Keratinocyte (primary cell): Measurements from ENCODE around the gene ATCAY. TPM values are rescaled to one million over a fixed set of nuclear protein-coding genes. Genes with fewer than 3 reads are reported as not detected.
A peak's percentile ranks its signal among the peaks of the same experiment; 100 is the strongest.

Experiments
- DNase-seq: peaks from one replicate; pipeline ENCODE4 v3.0.0-alpha.2; 2011; ENCODE audit warnings: low read depth, missing footprints, low spot score
- FAIRE-seq: peaks from 2 replicates; lab custom pipeline; 2011; peaks lifted over from hg19 to GRCh38; lab: Jason Lieb, UNC
- H2AFZ ChIP-seq: 2 replicates; pipeline ENCODE4 v1.6.0; 2012; ENCODE audit warnings: low read length, control low read depth, inconsistent platforms; ENCODE audit not compliant: control insufficient read depth
- H3K27ac ChIP-seq: 2 replicates; pipeline ENCODE4 v1.5.1; 2011; ENCODE audit warnings: low read length; ENCODE audit not compliant: control insufficient read depth, insufficient read depth
- H3K27me3 ChIP-seq: 3 replicates; pipeline ENCODE4 v1.6.0; 2011; ENCODE audit warnings: low read length; ENCODE audit not compliant: control insufficient read depth, insufficient read depth; ENCODE audit errors: extremely low read depth
- H3K36me3 ChIP-seq, 2 experiments: 2 replicates in 1 of 2; 3 replicates in 1 of 2; pipeline ENCODE4 v1.5.1; 2011; ENCODE audit warnings: low read length in 2 of 2, mild to moderate bottlenecking in 1 of 2; ENCODE audit not compliant: control insufficient read depth in 2 of 2, insufficient read depth in 2 of 2; ENCODE audit errors: extremely low read depth in 1 of 2
- H3K4me1 ChIP-seq: 3 replicates; pipeline ENCODE4 v1.5.1; 2011; ENCODE audit warnings: low read length; ENCODE audit not compliant: control insufficient read depth, insufficient read depth; ENCODE audit errors: extremely low read depth
- H3K4me2 ChIP-seq: 3 replicates; pipeline ENCODE4 v1.6.0; 2011; ENCODE audit warnings: low read depth, low read length; ENCODE audit not compliant: control insufficient read depth, insufficient read depth; ENCODE audit errors: extremely low read depth
- H3K4me3 ChIP-seq, 3 experiments: fragments of 200-600 bp in 1 of 3; sonication (generic) in 1 of 3; 2 replicates in 2 of 3; 3 replicates in 1 of 3; pipeline ENCODE4 v1.5.1; 2011 to 2016; ENCODE audit warnings: low read length in 3 of 3, mild to moderate bottlenecking in 3 of 3, control low read depth in 2 of 3, inconsistent platforms in 1 of 3, low read depth in 1 of 3, mixed read lengths in 1 of 3, mixed run types in 1 of 3, moderate library complexity in 1 of 3; ENCODE audit not compliant: control insufficient read depth in 2 of 3, insufficient read depth in 2 of 3; ENCODE audit errors: extremely low read depth in 1 of 3
- H3K79me2 ChIP-seq: 2 replicates; pipeline ENCODE4 v1.6.0; 2012; ENCODE audit warnings: low read length; ENCODE audit not compliant: control insufficient read depth, insufficient read depth
- H3K9ac ChIP-seq: 3 replicates; pipeline ENCODE4 v1.6.0; 2011; ENCODE audit warnings: low read length; ENCODE audit not compliant: control insufficient read depth, insufficient read depth; ENCODE audit errors: extremely low read depth
- H3K9me1 ChIP-seq: 3 replicates; pipeline ENCODE4 v1.6.0; 2011; ENCODE audit warnings: low read length; ENCODE audit not compliant: control insufficient read depth, insufficient read depth; ENCODE audit errors: extremely low read depth
- H3K9me3 ChIP-seq: 2 replicates; pipeline ENCODE4 v1.5.1; 2012; ENCODE audit warnings: low read depth, low read length; ENCODE audit not compliant: control insufficient read depth
- H4K20me1 ChIP-seq: 3 replicates; pipeline ENCODE4 v1.6.0; 2011; ENCODE audit warnings: low read length; ENCODE audit not compliant: control insufficient read depth, insufficient read depth; ENCODE audit errors: extremely low read depth
- EZH2 ChIP-seq: IDR thresholded peaks from one replicate; pipeline ENCODE4 v1.6.1; 2012; ENCODE audit warnings: inconsistent platforms, mild to moderate bottlenecking, low read length, moderate library complexity
- dilution Hi-C: fragments of 300-500 bp; cut with MboI; formaldehyde crosslinking; loops from one replicate; pipeline ENCODE4 v1.7.0; 2020; ENCODE audit warnings: low sequenced_read_pairs; ENCODE audit not compliant: extremely low pct_ligation_motif_present
- polyA plus RNA-seq, 5 experiments: library from polyadenylated mRNA; depleted of rRNA in 3 of 5; stranded (reverse) in 3 of 5; stranded (forward) in 1 of 5; unstranded in 1 of 5; fragments of >200 nt; gene quantifications; 1 replicate in 1 of 5; 2 replicates in 3 of 5; 3 replicates in 1 of 5; pipeline versions ENCODE4 v1.2.1 to v1.2.3, GENCODE V29; 2011 to 2012; ENCODE audit warnings: missing spikeins in 2 of 5, low read depth in 1 of 5, low replicate concordance in 1 of 5
- TF ChIP-seq, protein P1 (sequence below), 3 experiments: IDR thresholded peaks in 1 of 3; conservative IDR thresholded peaks in 1 of 3; optimal IDR thresholded peaks in 1 of 3; 2 replicates in 2 of 3; 3 replicates in 1 of 3; pipeline versions ENCODE3 to v1.5.1; 2011; ENCODE audit warnings: low read length in 3 of 3, mild to moderate bottlenecking in 3 of 3, moderate library complexity in 2 of 3, control low read depth in 1 of 3, inconsistent platforms in 1 of 3; ENCODE audit not compliant: insufficient read depth in 2 of 3; ENCODE audit errors: extremely low read depth in 1 of 3

Gene ATCAY
- polyA plus RNA-seq, 1 donor (not counting 4 experiments of a cell fraction or from before 2014, with no cell fraction given), result not detected

DNA sequence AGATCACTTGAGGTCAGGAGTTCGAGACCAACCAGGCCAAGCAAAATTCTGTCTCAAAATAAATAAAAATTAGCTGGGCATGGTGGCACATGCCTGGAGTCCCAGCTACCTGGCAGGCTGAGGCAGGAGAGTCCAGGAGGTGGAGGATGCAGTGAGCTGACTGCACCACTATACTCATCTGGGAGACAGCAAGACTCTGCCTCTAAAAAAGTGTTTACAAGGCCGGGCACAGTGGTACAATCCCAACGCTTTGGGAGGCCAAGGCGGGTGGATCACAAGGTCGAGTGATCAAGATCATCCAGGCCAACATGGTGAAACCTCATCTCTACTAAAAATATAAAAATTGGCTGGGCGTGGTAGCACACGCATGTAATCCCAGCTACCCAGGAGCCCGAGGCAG is 94.7 kb downstream of the ATCAY start:
- H3K9me1 ChIP-seq, result peaks cover 3% of the 10 kb centered on the region
- H3K4me1 ChIP-seq, result no peaks in the 10 kb centered on the region
- TF ChIP-seq, protein P1, sequence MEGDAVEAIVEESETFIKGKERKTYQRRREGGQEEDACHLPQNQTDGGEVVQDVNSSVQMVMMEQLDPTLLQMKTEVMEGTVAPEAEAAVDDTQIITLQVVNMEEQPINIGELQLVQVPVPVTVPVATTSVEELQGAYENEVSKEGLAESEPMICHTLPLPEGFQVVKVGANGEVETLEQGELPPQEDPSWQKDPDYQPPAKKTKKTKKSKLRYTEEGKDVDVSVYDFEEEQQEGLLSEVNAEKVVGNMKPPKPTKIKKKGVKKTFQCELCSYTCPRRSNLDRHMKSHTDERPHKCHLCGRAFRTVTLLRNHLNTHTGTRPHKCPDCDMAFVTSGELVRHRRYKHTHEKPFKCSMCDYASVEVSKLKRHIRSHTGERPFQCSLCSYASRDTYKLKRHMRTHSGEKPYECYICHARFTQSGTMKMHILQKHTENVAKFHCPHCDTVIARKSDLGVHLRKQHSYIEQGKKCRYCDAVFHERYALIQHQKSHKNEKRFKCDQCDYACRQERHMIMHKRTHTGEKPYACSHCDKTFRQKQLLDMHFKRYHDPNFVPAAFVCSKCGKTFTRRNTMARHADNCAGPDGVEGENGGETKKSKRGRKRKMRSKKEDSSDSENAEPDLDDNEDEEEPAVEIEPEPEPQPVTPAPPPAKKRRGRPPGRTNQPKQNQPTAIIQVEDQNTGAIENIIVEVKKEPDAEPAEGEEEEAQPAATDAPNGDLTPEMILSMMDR (optimal IDR thresholded peaks at IDR 0.05 in 1 of 3, IDR thresholded peaks at IDR 0.05 in 1 of 3, conservative IDR thresholded peaks at IDR 0.05 in 1 of 3; ENCODE audit: extremely low read depth in 1 of 3, insufficient read depth in 2 of 3, low read length in 3 of 3), result no peak
- no peak for TF ChIP-seq EZH2
- H4K20me1 ChIP-seq, result peaks cover 58% of the 10 kb centered on the region
- H3K27me3 ChIP-seq, result no peaks in the 10 kb centered on the region
- no peak overlapping the region for H2AFZ ChIP-seq
- H3K79me2 ChIP-seq, result peaks cover 48% of the 10 kb centered on the region
- FAIRE-seq (no peak), DNase-seq (no peak)
- no peak overlapping the region for H3K4me2 ChIP-seq
- no peaks in the 10 kb centered on the region for H3K9me3 ChIP-seq
- H3K36me3 ChIP-seq, result peaks cover 42 to 44% of the 10 kb centered on the region in 2 experiments
- H3K9ac ChIP-seq, result no peak overlapping the region
- no peak overlapping the region for H3K4me3 ChIP-seq
- dilution Hi-C loops, result no loop called here
- H3K27ac ChIP-seq, result no peak overlapping the region

DNA sequence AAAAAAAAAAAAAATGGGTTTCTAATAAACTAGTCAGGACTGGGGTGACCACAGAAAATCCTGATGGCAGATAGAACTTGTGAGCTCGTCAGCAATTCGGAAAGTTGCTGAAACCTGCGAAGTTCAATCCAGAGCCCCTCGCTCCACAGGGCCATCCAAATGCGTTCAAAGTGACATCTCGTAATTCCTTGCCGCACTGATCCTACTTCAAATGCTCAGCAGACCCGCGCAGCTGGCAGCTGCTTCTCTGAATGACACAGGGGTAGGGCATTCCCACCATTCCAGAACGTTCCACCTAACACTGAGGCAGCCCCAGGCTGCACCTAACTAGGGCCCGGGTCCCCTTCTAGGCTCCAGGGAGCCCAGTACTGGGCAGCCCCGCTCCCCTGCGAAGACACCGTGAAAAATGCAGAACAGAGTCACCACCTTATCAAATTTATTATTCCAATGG is 95.2 kb downstream of the ATCAY start:
- FAIRE-seq, result no peak
- Histone ChIP-seq H3K9me3 (no peaks in the 10 kb centered on the region), H3K4me2 (no peak overlapping the region), H4K20me1 (peaks cover 63% of the 10 kb centered on the region), H3K27me3 (no peaks in the 10 kb centered on the region), H3K36me3 (peaks cover 47 to 49% of the 10 kb centered on the region in 2 experiments), H3K27ac (no peak overlapping the region), H3K4me3 (no peak overlapping the region), H3K4me1 (no peaks in the 10 kb centered on the region), H2AFZ (no peak overlapping the region), H3K9me1 (peaks cover 3% of the 10 kb centered on the region), H3K9ac (no peak overlapping the region), H3K79me2 (peaks cover 48% of the 10 kb centered on the region)
- peak; percentile 15 for DNase-seq
- TF ChIP-seq, protein P1 (optimal IDR thresholded peaks at IDR 0.05 in 1 of 3, IDR thresholded peaks at IDR 0.05 in 1 of 3, conservative IDR thresholded peaks at IDR 0.05 in 1 of 3; ENCODE audit: extremely low read depth in 1 of 3, insufficient read depth in 2 of 3, low read length in 3 of 3), result no peak
- dilution Hi-C loops, result no loop called here
